ENCODE data around the gene TFF3.

TFF3 gene, protein sequence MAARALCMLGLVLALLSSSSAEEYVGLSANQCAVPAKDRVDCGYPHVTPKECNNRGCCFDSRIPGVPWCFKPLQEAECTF

DNA sequence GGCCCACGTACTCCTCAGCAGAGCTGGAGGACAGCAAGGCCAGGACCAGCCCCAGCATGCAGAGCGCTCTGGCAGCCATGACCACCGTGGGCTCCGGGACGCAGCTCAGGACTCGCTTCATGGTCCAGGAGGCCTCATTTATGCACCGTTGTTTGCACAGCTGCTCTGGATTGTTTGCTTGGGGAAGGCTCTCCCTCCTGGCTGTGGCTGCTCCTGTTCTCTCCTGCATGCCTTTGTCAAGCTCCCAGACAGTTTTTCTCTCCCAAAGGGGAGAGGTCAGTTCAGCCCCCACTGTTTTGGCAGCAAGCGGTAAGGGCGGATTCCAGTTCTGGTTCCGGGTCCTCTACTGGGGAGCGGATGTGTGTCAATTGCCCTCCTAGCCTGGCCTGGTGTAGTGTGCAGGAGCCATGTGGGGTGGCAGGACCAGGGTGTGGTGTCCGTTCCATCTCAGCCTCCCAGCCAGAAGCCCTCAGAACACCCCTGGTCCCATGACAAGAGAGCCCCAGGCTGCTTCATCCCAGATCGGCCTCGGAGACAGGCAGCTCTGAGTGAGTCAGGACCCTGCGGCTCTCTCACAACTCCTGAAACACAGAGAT, at the start of gene TFF3:
TFF3 (minus strand) TSS at position 114 of the 596 bp plus-strand sequence; CDS start at position 79, 35 bp downstream.
- no peak for ATAC-seq

DNA sequence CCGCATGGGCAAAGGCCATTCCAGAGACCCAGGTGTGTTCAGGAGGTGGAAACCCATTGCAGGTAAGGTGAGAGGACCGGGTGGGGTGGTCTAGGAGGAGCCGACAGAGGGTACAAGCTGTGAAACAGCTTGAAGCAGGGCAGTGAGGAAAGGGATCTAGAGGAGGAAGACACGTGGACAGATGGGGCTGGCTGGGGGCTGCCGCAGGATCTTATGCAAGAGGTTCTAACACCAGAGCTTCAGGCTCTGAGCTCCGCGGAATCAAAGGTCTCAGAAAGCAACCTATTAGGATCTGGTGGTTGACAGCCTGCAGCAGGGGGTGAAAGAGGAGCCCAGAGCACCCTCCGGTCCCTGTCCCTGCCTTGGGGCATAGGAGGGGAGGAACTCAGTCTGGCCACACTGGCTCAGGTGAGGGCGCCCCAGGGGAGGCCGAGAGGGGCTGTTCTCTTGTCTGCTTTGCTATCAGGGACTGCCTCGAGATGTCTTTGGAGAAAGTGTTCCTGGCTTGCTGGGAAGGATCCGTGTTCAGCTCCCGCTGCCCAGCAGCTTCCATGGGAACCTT, 49.2 kb upstream of the TFF3 start:
- ATAC-seq = no peak

DNA sequence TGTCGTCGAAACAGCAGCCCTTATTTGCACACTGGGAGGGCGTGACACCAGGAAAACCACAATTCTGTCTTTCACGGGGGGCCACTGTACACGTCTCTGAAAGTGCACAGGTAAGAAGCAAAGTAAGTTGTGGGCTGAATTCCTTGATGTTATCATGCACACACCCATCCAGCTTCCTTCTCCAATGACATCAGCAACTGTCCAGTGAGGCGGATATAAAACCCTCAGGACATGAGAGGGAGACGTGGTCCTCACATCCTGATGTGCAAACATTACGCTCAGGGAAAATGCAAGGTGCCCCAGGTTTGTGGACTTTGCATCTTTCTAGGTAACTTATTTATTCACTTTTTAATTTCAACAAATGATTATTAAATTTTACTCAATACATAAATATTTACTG, 48.1 kb upstream of the TFF3 start:
- ATAC-seq = no peak

DNA sequence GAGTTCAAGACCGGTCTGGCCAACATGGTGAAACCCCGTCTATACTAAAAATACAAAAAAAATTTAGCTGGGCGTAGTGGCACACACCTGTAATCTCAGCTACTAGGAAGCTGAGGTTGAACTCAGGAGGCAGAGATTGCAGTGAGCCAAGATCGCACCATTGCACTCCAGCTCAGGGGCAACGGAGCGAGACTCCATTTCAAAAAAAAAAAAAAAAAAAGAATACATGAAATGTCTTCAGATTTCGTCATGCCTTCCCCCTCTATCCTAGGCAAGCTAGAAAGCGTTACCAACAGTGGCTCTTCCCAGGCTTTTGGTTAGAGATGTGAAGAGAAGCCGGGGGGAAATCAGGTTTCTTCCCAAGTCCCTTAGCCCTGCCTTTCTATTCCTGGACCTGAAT, 47.5 kb upstream of the TFF3 start:
- no peak for ATAC-seq

DNA sequence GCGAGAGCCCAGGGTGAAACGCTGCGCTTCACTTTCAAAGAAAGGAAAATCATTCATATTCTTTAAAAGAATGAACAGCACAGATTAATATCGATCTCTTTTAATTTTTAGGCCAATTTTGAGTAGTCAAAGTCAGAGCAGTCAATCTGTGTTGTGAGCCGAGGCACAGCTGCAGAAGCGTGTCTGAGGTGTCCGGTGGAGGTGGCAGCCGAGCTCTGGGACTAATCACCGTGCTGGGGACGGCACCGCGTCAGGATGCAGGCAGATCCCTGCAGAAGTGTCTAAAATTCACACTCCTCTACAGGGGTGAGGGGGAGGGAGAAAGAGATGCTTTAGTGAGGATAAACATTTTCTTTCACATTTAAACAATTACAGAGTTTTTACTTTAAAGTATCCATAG, 47.0 kb upstream of the TFF3 start:
- ATAC-seq = no peak

DNA sequence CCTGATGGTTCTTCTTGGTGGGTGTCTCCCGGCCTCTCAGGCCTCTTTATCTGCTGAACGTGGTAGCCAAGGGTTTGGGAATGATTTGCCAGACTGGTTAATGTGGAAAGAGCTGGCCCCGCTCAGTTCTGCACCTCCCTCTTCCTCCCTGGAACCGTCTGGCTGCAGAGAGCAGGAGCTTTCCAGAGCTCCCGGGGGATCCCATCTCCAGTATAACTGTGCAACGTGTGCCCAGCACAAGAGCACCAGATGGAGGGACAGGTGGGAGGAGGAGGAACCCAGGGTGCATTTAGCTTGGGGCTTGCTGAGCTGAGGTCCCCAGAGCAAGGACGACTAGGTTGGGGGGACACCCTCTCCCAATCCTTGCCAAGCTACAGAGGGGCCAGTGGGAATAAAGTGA, 46.1 kb upstream of the TFF3 start:
- no peak for ATAC-seq

DNA sequence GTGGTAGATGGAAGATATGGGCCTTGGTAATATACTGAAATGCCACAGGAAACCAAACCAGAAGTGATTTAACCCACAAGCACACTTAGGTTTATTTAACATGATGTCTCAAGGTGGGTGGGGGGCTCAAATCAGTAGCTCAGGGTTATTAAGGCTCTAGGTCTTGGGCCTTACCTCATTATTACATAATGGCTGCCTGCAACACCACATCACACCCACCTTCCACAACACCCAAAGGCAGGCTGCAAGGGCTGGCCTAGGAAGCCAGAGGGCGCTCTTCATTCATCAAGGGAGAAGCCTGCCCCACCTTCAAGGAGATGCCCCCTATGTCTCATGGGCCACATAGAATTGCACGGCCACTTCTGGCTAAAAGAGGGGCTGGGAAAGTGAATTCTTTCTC, 45.1 kb upstream of the TFF3 start:
- no peak for ATAC-seq

DNA sequence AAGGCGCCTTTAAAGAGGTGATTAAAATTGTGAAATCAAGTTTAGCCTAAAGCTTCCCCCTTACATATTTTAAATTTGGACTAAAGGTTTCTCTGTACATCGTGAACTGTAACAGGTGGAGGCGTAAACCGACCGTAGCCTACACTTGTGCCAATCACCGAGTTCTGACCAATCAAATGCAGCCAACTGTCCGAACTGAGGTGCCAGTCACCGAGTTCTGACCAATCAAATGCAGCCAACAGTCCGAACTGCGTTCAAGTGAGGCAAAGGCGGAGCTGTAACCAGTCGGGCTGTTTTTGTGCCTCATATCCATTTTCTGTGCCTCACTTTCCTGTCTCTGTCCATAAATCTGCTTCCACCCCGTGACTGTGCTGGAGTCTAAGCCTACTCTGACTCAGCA, 43.7 kb upstream of the TFF3 start:
- ATAC-seq = no peak

DNA sequence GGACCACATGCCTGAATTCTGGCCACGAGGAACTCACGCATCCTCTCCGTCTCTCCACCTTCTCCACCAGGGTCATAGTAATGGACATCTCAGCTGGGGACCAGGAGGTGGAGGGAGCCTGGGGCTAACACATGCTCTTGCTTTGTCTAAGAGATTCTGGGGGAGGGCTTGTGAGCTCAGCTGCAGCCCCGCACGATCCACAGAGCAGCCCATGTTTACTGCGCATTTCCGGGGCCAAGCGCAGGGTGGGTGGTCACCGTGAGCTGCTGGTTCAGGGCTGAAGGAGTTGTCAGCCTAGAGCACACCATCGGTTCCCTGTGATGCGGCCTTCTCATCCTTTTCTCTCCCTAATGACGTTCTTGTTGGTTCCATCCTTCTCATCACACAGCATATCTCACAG, 43.1 kb upstream of the TFF3 start:
- no peak for ATAC-seq

DNA sequence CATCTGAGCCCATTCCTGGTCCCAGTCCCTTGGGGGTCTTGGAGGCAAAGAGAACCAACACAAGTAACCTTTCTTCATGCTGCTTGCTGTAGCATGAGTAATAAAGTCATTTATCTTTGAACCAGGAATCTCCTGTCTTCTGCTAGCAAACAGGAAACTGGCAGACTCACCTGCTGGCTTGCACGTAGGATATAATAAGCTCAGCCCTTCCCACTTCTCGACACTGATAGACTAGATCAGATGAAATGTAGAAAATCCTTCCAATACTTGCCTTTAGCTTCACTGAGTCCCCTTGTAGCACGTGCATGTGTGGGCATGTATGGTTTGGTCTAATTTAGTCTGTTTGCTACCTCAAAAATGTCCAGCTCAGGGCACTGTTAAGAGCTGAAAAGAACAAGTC, 42.1 kb upstream of the TFF3 start:
- ATAC-seq = no peak

DNA sequence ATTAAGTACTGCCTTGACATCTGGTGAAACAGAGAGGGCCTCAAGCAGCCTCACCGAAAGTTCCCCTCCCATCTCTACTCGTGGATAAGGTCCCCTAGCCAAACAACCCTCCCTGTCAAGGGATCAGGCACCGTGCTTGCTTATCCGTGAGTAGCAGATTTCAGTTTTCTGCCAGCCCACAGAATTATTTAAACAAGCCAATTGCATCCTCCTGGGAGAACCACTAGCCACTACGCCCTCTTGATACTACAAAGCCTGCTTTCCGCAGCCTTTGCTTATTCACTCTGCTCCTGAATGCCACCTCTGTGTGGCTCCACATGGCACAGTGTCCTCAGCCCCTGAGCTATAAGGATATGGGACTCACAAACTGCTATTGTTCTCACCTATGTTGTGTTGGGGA, 41.4 kb upstream of the TFF3 start:
- ATAC-seq = no peak

DNA sequence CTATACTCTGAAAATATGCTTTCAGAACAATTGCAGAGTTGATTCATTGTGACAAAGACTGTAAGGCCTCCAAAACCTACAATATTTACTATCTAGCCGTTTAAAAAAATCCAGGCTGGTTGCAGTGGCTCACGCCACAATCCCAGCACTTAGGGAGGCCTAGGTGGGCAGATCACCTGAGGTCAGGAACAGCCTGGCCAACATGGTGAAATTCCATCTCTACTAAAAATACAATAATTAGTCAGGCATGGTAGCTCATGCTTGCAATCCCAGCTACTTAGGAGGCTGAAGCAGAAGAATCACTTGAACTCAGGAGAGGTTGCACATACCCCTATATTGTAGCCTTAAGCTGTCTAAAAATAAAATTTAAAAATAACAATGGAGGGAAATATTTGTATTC, 40.8 kb upstream of the TFF3 start:
- ATAC-seq = no peak

DNA sequence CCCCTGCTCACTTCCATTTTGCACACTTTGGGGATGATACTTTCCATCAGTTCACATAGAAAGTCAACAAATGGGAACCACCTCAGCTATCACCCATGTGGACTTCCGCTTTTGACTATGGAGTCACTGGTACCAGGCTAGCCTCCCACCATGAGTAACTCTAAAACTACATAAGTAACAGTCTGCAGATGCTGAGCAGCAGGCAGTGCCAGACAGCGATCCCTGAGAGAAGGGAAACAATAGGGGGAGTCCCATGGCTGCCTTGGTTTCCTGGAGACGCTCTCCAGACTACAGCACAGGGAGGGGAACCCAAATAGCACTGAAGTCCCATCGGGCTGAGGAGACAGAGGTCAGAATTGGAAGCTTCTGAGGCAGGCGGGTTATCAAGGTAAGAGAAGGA, 38.4 kb upstream of the TFF3 start:
- no peak for ATAC-seq

DNA sequence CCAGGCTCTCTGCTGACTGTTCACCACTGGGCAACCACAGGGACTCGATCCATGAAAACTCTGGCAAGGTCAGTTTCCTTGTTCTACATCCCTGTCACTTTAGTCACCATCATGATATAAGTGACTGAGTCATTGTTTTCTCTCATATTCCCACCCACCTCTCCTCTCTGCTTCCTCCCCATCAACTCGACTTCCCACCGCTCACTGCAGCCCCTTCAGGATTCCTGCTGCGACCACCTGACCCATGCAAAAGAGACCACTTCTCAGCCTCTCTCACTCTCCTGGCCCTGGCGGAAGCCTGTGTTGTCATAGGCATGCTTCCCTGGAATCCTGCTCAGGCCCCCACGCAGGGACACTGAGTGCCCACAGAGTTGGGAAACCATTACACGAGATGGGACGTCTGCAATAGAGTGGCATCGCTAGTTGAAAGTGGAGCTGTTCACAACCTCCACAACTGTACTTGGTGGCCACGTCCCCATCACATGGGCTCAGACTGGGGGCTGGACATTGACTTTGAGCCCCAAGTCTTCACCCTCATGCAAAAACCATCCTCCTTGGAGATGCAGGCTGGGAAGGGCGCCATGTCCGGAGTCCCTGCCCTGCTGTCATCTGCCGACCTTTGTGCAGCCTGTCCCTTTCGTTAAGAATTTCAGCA, 37.4 kb upstream of the TFF3 start:
- no peak for ATAC-seq

DNA sequence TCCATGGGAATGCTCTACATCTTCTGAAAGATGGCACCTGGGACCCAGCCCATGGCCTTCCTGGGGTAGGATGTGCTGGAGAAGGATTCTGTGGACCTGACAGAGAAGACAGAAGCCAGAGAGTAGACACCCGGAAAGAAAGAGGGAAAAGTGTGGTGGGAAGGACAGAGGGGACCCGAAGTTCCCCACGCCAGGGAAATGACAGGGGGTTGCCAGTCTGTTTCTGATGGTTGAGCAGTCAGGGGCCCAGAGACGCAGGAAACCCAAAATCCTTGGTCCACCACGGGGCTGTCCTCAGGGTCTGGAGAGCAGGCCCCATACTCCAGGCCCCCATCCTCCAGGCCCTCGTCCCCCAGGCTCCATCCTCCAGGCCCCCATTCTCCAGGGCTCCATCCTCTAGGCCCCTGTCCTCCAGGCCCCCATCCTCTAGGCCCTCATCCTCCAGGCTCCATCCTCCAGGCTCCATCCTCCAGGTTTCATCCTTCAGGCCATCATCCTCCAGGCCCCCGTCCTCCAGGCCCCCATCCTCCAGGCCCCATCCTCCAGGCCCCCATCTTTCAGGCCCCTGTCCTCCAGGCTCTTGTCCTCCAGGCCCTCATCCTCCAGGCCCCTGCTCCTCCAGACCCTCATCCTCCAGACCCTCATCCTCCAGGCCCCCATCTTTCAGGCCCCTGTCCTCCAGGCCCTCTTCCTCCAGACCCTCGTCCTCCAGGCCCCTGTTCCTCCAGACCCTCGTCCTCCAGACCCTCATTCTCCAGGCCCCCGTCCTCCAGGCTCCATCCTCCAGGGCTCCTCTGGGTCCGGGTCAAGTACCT, 36.6 kb upstream of the TFF3 start:
- ATAC-seq = no peak

DNA sequence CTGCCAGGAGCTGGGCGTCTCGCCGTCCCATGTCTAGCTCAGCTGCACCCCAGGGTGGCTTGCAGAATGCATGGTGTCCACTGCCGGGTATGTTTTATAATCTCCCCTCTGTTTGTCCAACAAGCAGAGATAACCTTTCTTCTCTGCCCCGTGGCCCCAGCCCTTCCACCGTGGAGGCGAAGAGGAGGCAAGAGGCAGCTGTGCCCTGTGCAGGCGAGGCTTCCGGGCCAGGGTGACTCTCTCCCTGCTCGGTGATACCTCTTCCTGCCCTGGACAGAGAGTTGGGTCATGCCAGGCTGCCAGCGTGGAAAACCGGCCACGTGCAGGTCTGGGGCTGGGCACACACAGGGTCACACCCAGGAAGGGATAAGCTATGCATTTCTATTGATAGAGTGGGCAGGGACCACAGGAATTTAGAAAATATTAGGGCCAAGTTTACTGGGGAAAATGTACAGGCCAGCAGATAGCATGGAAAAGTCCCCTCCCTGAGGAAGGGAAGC, 35.8 kb upstream of the TFF3 start, which contains the start of gene TFF2:
TFF2 (minus strand) TSS at position 68 of the 500 bp plus-strand sequence; CDS start at position 31, 37 bp downstream.
- ATAC-seq = no peak

DNA sequence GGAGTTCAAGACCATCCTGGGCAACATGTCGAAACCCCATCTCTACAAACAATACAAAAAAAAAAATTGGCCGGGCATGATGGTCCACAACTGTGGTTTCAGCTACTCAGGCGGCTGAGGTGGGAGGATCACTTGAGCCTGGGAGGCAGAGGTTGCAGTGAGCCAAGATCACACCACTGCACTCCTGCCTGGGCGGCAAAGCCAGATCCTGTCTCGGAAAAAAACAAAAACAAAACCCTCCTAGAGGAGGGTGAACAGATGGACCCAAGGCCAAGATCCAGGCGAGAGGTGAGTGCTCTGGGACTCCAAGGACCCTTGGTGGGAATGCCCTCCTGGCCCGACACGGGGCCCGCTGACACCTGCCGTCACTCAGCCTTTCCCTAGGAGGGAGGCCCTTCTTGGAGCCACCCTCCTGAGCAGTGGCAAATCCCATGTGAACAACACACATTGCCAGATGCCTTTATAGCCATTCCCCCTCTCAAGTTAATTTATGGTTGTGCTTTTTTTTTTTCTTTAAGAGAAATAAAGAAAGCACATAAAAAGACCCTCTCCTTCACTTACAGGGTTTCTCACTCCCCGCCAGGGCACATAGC, 35.2 kb upstream of the TFF3 start:
- ATAC-seq = no peak

DNA sequence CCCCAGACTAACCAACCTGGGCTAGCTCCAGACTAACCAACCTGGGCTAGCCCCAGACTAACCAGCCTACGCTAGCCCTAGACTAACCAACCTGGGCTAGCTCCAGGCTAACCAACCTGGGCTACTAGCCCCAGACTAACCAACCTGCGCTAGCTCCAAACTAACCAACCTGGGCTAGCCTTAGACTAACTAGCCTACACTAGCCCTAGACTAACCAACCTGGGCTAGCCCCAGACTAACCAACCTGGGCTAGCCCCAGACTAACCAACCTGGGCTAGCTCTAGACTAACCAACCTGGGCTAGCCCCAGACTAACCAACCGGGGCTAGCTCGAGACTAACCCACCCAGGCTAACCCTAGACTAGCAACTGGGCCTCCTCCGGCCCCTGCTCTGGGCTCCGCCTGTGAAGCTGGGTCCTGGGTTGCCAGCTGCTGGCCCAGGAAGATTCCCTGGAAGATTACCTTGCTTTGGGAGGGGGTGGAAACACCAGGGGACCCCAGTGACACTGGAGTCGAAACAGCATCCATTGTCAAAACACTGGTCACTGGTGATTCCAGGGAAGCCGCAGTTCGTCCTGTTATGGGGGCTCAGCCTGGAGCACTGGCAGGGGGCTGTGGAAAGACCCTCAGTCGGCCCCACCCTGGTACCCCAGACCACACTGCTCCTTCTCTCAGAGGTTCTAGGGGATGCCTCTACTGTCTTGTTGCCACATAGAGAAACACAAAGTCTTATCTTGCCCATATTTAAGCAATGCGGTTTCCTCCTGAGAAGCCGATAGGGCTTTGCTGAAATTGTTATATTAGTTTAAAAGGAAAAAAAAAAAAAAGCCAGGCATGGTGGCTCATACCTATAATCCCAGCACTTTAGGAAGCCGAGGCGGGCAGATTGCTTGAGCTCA, 34.5 kb upstream of the TFF3 start:
- ATAC-seq = no peak

DNA sequence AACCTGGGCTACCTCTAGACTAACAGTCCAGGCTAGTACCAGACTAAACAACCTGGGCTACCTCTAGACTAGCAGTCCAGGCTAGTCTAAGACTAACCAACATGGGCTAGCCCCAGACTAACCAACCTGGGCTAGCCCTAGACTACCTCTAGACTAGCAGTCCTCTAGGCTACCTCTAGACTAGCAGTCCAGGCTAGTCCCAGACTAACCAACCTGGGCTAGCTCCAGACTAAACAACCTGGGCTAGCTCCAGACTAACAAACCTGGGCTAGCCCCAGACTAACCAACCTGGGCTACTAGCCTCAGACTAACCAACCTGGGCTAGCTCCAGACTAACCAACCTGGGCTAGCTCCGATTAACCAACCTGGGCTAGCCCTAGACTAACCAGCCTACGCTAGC, 33.6 kb upstream of the TFF3 start:
- no peak for ATAC-seq

DNA sequence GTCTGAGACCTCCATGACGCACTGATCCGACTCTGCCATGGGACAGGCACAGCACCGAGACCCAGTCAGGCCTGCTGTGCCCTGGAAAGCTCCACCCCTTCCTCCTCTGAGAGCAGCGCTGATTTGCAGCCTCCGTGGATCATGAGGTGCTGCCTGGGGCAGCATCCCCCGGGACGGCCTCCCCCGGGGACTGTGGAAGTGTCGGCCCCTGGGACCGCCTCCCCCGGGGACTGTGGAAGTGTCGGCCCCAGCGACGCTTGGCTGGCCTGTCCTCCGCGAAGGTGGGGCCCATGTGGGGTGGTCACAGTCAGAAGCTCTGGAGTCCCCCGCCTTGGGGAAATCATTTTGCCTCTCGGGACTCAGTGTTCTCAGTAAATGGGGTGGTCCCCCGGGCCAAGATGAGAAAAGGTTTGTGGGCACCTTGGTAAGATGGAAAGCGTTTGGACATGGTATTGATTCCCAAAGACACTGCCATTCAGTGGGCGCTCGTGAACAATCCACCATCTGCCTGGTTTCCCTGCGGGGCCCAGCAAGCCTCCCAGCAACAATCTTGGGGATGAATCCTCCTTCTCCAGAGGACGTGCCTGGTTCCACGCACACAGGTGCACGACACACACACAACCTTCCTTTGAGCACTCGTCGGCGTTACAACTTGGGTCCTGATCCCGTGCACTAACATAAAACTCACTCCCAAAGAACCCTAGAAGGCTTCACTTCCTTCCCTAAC, 32.6 kb upstream of the TFF3 start:
- no peak for ATAC-seq

All from activated CD4-positive, CD25-positive, alpha-beta regulatory T cell treated with anti-CD3 and anti-CD28 coated beads, Interleukin-2, amount 50 U/mL, for 24 hours (primary cell).